K562 (cell line): Measurements from ENCODE around the gene PPP1R16B.

Experiments
- CTCF ChIP-seq, 3 experiments: IDR thresholded peaks in 2 of 3; conservative IDR thresholded peaks in 1 of 3; 2 replicates each; pipeline ENCODE4 v1.5.1; 2011 to 2012; ENCODE audit warnings: low read length in 3 of 3, mild to moderate bottlenecking in 3 of 3, control low read depth in 2 of 3, improper control_type of control experiment in 1 of 3, inconsistent platforms in 1 of 3, low read depth in 1 of 3, mixed read lengths in 1 of 3, moderate library complexity in 1 of 3; ENCODE audit not compliant: insufficient read depth in 2 of 3
- ELF4 ChIP-seq: fragments of 450-650 bp; formaldehyde crosslinking; IDR thresholded peaks from 2 replicates; pipeline ENCODE4 v1.4.0; 2022; ENCODE audit warnings: missing genetic modification characterization
- FOSL1 ChIP-seq: fragments of 200-800 bp; sonication (Bioruptor generic); conservative IDR thresholded peaks from 2 replicates; pipeline ENCODE4 v1.6.1; 2016; ENCODE audit warnings: missing genetic modification characterization, missing compliant biosample characterization
- TAF1 ChIP-seq: IDR thresholded peaks from 2 replicates; pipeline ENCODE4 v1.6.1; 2011; ENCODE audit warnings: mild to moderate bottlenecking, low read length, moderate library complexity; ENCODE audit not compliant: insufficient read depth, control insufficient read depth, severe bottlenecking; ENCODE audit errors: extremely low read depth
- ZNF766 ChIP-seq: fragments of 200-800 bp; sonication (Bioruptor generic); conservative IDR thresholded peaks from 2 replicates; pipeline ENCODE4 v1.6.1; 2016; ENCODE audit warnings: missing genetic modification characterization, missing compliant biosample characterization

GRCh38 chr20:38774167-38774566 is 31.3 kb upstream of the PPP1R16B start:
- no peak for TF ChIP-seq CTCF (IDR thresholded peaks at IDR 0.05 in 2 of 3, conservative IDR thresholded peaks at IDR 0.05 in 1 of 3; ENCODE audit: insufficient read depth in 2 of 3, low read depth in 1 of 3, low read length in 3 of 3)
- TF ChIP-seq ZNF766 (CRISPR knock-in tag), result no peak
- no peak for TF ChIP-seq ELF4
- TF ChIP-seq TAF1, result no peak
- no peak for TF ChIP-seq FOSL1 (tag)
